Measurements from ENCODE around the gene COL13A1. TPM values are rescaled to one million over a fixed set of nuclear protein-coding genes. Genes with fewer than 3 reads are reported as not detected.

The COL13A1 gene
- total and polyA plus RNA-seq, 2 donors from 2014 or later: 4.0 to 5.2 TPM

DNA sequence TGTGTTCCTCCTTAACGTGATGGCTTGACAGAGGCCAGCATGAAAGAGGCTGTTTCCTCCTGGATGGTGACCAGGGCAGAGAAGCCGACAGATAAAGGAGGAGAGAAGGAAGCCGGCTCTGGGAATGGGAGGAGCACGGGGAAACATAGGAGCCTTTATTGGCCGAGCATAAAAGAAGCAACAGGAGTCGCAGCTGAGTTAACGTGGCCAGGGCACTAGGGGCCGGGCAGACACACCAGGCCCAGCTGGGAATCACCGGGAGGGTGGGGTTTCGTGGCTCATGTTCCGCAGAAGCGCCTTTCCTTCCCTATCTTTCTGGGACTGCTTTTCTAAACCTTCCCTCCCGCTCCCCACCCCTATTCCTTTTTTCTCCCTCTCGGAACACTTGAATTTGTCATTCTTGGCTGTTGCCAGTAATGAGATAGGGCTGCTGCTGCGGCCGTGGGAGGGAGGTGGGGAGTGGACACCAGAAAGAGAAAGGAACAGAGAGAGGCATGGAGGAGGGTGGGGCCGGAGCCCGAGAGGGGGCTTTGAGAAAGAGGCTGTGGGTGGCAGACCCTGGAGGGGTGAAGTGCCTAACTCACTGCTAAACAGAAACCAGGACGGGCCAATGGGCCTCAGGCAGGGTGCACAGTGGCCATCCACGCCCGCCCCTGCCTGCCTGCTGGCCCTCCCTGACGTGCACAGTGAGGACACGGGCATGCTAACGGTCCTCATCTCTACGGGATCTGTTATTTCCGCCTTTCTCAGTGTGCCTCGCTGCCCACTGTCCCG lies 65.2 kb downstream of the COL13A1 start:
- no peaks in the 10 kb centered on the region for H3K36me3 ChIP-seq (ENCODE audit: control insufficient read depth in 2 of 3, insufficient read depth in 3 of 3, low read length in 3 of 3)
- no peaks in the 10 kb centered on the region for H3K27me3 ChIP-seq (ENCODE audit: control insufficient read depth, insufficient read depth, low read length)
- intact Hi-C loops (cut with DNase I): no loop called here
- no peak overlapping the region for H3K9ac ChIP-seq (ENCODE audit: low read length in 3 of 3)
- H3K4me3 ChIP-seq (ENCODE audit: low read length in 3 of 3): no peak overlapping the region
- no peak overlapping the region for H3K27ac ChIP-seq (ENCODE audit: low read depth in 2 of 2, low read length in 2 of 2)
- H3K9me3 ChIP-seq (ENCODE audit: control insufficient read depth in 2 of 3, insufficient read depth in 1 of 3, low read length in 3 of 3): no peaks in the 10 kb centered on the region
- TF ChIP-seq, protein P1, sequence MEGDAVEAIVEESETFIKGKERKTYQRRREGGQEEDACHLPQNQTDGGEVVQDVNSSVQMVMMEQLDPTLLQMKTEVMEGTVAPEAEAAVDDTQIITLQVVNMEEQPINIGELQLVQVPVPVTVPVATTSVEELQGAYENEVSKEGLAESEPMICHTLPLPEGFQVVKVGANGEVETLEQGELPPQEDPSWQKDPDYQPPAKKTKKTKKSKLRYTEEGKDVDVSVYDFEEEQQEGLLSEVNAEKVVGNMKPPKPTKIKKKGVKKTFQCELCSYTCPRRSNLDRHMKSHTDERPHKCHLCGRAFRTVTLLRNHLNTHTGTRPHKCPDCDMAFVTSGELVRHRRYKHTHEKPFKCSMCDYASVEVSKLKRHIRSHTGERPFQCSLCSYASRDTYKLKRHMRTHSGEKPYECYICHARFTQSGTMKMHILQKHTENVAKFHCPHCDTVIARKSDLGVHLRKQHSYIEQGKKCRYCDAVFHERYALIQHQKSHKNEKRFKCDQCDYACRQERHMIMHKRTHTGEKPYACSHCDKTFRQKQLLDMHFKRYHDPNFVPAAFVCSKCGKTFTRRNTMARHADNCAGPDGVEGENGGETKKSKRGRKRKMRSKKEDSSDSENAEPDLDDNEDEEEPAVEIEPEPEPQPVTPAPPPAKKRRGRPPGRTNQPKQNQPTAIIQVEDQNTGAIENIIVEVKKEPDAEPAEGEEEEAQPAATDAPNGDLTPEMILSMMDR (IDR thresholded peaks at IDR 0.05; ENCODE audit: borderline replicate concordance, extremely low read depth, insufficient read depth): no peak
- FAIRE-seq (no peak), DNase-seq (peak; percentile 71 to 86 (median 80))
- peaks cover 0 to 4% (median 0%) of the 10 kb centered on the region in 3 donors for H3K4me1 ChIP-seq (ENCODE audit: control insufficient read depth in 2 of 3, insufficient read depth in 2 of 3, low read depth in 1 of 3, low read length in 3 of 3)

DNA sequence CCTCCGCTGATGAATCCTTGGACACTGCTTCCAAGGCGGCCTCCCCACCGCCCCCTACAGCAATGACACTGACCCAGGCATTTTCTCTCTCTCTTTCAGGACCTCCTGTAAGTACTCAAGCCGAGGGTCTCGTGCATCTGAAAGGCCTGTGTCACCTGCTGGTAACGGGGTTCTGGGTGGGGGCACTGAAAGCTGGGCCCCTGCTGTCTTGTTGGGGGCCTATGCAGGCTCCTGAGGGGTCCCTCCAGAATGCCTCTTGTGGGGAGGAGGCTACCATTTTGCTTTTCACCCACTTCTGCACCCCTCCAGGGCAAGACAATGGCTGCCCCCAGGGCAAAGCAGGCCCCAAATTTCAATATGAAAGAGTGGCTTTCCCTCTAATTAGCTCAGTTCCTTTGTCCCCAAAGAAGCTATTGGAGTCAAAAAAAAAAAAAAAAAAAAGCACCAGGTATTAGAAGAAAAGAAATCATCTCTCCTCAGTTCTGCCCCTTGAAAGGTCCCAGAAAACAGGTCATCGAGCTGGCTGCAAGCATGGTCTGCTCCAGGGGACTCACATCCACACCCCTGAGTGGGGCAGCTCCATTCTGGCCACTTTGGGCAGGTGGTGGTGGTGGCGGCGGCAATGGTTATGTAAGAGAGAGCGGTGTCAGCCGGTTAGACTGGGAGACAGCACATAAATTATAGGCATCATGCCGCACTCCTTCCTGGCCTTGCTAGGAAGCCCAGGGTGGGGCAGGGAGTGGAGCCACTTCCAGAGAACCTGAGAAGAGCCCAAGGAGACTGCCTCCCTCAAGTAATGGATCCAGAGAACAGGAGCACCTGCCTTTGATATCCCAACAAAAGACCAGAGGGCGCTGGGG lies 66.2 kb downstream of the COL13A1 start:
- H3K4me3 ChIP-seq (ENCODE audit: low read length in 3 of 3): no peak overlapping the region
- intact Hi-C loops (cut with DNase I): no loop called here
- TF ChIP-seq, protein P1 (IDR thresholded peaks at IDR 0.05; ENCODE audit: borderline replicate concordance, extremely low read depth, insufficient read depth): no peak
- no peaks in the 10 kb centered on the region for H3K36me3 ChIP-seq (ENCODE audit: control insufficient read depth in 2 of 3, insufficient read depth in 3 of 3, low read length in 3 of 3)
- no peak for FAIRE-seq
- H3K27me3 ChIP-seq (ENCODE audit: control insufficient read depth, insufficient read depth, low read length): no peaks in the 10 kb centered on the region
- H3K9me3 ChIP-seq (ENCODE audit: control insufficient read depth in 2 of 3, insufficient read depth in 1 of 3, low read length in 3 of 3): no peaks in the 10 kb centered on the region
- peaks cover 0 to 4% (median 0%) of the 10 kb centered on the region in 3 donors for H3K4me1 ChIP-seq (ENCODE audit: control insufficient read depth in 2 of 3, insufficient read depth in 2 of 3, low read depth in 1 of 3, low read length in 3 of 3)
- H3K27ac ChIP-seq (ENCODE audit: low read depth in 2 of 2, low read length in 2 of 2): no peak overlapping the region
- DNase-seq: peak in 1 of 5 donors; percentile 48
- H3K9ac ChIP-seq (ENCODE audit: low read length in 3 of 3): no peak overlapping the region

DNA sequence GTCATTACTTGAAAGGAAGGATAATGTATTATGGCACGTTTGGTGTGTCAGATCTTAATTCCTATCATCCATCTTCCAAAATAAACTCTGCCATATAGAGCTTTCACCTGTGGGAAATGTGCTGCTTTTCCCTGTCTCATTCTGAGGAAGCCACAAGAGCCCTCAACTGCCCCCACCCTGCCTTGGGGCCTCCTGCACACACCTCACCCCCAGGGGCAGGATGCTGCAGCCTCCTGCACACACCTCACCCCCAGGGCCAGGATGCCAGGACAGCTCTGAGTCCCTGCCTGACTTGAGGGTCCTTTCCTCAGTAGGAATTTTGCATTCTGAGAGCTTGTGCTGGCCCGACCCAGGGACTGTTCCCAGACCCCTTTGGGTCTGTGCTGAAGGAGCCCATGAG lies 67.1 kb downstream of the COL13A1 start:
- Histone ChIP-seq H3K27ac (ENCODE audit: low read depth in 2 of 2, low read length in 2 of 2) (no peak overlapping the region), H3K9ac (ENCODE audit: low read length in 3 of 3) (no peak overlapping the region), H3K4me1 (ENCODE audit: control insufficient read depth in 2 of 3, insufficient read depth in 2 of 3, low read depth in 1 of 3, low read length in 3 of 3) (peaks cover 0 to 4% (median 0%) of the 10 kb centered on the region in 3 donors), H3K27me3 (ENCODE audit: control insufficient read depth, insufficient read depth, low read length) (no peaks in the 10 kb centered on the region), H3K9me3 (ENCODE audit: control insufficient read depth in 2 of 3, insufficient read depth in 1 of 3, low read length in 3 of 3) (no peaks in the 10 kb centered on the region), H3K4me3 (ENCODE audit: low read length in 3 of 3) (no peak overlapping the region), H3K36me3 (ENCODE audit: control insufficient read depth in 2 of 3, insufficient read depth in 3 of 3, low read length in 3 of 3) (no peaks in the 10 kb centered on the region)
- FAIRE-seq (no peak), DNase-seq (no peak)
- TF ChIP-seq, protein P1 (IDR thresholded peaks at IDR 0.05; ENCODE audit: borderline replicate concordance, extremely low read depth, insufficient read depth): no peak
- intact Hi-C loops (cut with DNase I): no loop called here

Data from kidney (tissue), 14 donors.